HG03108 (cell line): ENCODE measurements around the gene LRP4.
A peak's percentile ranks its signal among the peaks of the same experiment; 100 is the strongest.

Experiments used
- ATAC-seq: cut with Tn5 transposase; IDR thresholded peaks from one replicate; pipeline ENCODE4 v1.9.1; 2021; ENCODE audit warnings: moderate library complexity; ENCODE audit not compliant: unreplicated experiment

Gene LRP4

GRCh38 chr11:46894506-46894905 is 23.8 kb downstream of the LRP4 start:
- ATAC-seq = no peak

- no peak for ATAC-seq
Measured at GRCh38 chr11:46892838-46893237, 25.5 kb downstream of the LRP4 start.

DNA sequence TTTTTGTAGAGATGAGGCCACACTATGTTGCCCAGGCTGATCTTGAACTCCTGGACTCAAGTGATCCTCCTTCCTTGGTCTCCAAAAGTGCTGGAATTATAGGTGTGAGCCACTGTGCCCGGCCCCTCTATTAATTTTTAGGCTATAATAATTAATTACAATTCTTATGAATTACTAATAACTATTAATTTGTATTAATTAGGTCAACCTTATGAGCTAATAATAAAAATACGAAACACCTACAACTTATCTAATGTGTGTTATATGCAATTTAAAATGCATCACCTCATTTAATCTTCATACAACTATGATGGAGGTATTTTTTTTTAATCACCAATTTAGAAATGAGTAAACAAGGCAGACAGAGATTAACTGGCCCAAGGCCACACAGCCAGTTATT is 26.2 kb downstream of the LRP4 start:
- no peak for ATAC-seq

DNA sequence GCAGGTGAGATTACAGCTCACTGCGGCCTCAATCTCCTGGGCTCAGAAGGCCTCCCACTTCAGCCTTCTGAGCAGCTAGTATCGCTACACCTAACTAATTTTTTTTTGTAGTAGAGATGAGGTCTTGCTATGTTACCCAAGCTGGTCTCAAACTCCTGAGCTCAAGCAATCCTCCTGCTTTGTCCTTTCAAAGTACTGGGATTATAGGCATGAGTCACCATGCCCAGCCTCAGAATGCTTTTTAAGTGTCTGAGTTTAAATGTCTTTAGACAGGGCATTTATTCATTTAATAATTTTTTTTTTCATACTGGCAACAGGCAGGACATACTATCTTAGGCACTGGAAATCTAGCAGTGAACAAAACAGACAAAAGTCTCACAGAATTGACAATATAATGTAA is 27.7 kb downstream of the LRP4 start:
- no peak for ATAC-seq

- peak; percentile 63 for ATAC-seq
Measured at GRCh38 chr11:46889689-46890475, 28.5 kb downstream of the LRP4 start.

DNA sequence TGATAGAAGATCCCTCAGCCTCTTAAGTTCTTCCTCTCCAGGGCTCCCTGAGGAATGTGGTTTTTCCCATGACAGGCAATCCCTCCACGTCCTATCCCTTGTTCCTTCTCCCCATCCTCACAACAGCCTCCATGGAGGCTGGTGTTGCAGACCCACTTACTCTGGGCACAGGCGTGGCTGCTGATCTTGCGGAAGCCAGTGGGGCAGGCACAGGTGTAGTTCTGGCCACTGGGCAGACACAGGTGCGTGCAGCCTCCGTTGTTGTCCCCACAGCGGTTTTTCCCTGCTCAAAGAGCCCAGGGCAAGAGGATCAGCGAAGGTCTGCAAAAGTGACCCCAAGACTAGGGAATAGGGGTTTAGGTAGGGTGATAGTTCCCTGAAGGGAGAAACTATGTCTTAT is 29.1 kb downstream of the LRP4 start:
- ATAC-seq = no peak

DNA sequence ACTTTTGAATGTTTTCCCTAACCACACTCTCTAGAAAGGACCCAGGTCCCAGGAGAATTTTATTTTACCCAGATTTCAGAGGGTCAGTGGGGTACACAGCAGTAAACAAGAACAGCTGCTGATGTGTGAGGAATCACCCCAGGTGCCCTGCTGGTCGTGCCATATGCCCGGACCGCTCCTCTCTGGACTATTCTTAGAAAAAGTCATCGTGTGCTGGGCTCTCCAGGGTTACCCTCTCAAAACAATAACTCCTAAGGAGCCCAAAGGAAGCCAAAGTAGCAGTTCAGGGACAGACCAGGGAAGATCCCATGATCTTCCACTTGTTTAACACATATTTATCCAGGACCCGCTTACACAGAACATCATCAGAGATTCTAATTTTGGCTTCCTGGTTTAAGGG is 29.7 kb downstream of the LRP4 start:
- no peak for ATAC-seq

DNA sequence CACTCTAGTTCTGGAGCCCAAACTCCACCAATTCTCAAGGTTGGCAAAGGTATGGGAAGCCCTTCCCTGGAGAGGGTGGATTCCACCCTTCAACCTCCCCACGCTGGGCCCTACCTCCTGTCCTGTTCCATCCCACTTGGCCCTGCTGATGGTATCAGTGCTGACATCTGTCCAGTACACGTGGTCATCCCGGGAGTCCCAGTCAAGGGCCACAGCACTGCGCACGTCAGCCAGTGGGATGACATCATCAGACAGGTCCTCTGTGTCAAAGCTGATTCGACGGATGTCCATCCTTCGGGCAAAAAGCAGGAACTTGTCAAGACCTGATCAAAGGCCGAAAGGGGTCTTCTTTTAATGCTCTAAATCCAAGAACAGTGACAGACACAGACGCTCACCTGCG is 32.1 kb downstream of the LRP4 start:
- ATAC-seq = no peak

- no peak for ATAC-seq
Measured at GRCh38 chr11:46879056-46879585, 39.2 kb downstream of the LRP4 start.

GRCh38 chr11:46877580-46877979 is 40.8 kb downstream of the LRP4 start:
- no peak for ATAC-seq

- ATAC-seq = no peak
Measured at GRCh38 chr11:46876471-46876870, 41.9 kb downstream of the LRP4 start.

- ATAC-seq = no peak
Measured at GRCh38 chr11:46874586-46874985, 43.8 kb downstream of the LRP4 start.

- no peak for ATAC-seq
Measured at GRCh38 chr11:46868912-46869311, 49.4 kb downstream of the LRP4 start.

DNA sequence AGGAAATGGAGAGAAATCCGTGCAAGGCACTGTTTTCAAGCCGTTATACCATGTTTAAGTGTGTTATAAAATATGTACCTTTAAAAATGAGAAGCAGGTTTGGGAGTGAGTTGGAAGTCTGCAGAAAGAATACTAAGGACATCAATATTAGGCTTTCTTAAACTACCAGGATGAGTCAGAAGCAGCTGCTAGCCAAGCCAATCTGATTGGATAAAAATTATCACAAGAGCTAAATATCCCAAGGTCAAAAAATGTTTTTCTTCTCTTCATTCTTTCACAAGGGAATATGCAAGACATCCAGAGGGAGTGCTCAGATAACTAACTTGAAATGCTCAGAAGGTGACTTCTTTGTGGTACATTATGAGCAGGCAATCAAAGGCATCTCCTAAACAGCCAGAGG is 53.0 kb downstream of the LRP4 start:
- ATAC-seq = no peak

DNA sequence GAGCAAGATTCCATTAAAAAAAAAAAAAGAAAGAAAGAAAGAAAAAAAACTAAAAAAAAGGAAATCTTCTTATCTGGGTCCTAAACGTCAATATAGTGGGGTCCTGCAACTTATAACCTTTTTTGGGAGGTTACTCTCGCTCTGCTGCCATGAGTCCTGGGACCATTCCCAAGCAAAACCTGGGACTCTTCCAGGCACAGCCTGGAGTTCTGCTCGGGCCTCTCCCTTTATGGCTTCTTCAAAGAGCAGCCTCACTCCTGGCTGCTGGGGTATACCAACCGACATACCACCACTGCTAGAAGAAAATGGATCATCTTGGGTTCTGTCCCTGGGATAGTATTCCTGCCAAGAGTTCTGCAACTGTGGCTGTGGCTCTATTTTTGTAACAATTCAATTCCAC is 58.1 kb downstream of the LRP4 start:
- ATAC-seq = no peak

- no peak for ATAC-seq
Measured at GRCh38 chr11:46858920-46859546, 59.3 kb downstream of the LRP4 start.

DNA sequence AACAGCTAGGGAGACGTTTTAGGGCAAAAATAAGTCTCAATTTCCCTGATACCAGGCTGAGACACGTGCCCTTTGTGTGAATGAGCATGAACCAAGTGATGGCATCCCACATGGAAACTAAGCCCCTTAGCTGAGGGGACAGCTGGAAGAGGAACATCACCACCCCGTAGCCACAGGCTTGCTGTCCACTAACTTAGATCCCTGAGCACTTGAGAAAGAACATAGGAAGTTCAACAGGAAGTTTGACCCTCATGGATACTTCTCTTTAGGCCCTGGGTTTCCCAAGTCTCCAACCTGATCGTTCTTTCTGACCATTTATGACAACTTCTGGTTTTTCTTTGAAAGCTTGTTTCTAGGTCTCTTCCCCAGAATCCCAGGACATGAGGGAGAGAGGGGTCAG is 60.7 kb downstream of the LRP4 start:
- ATAC-seq = no peak

GRCh38 chr11:46856605-46857343 is 61.6 kb downstream of the LRP4 start:
- ATAC-seq = no peak

- no peak for ATAC-seq
Measured at GRCh38 chr11:46855863-46856262, 62.5 kb downstream of the LRP4 start.

- no peak for ATAC-seq
Measured at GRCh38 chr11:46855167-46855566, 63.2 kb downstream of the LRP4 start.

DNA sequence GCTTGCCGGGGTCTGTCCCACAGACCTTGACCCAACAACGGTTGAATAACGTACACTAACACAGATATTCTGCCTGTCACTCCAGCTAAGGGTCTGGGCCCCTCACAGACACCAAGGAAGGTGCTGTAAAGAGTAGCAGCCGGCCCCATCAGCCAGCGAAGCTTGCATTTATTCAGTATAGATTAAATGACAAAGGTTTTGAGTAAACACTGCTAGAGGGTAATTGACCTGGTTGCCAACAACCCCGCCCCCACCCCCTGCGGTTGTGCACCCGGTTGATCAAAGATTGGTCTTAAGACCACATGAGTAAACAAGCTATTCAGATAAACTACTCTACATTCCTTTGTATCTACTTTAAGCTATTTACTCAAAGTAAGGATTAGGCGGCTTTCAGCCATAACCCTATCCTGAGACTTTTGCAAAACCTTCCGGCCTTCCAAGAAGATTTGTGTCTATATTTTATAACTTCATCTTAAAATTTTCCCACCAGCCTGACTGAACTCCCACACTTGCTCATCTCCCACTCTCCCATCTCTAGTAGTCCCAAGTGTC is 67.4 kb downstream of the LRP4 start:
- ATAC-seq = no peak
